HG03575 (cell line): Measurements from ENCODE around the gene ENTHD1.
"Not testable (repeated sequence)": the region's sequence is repeated elsewhere in the genome, so short reads cannot be mapped to it uniquely, and the experiment has no call there.

Source experiments
- ATAC-seq: cut with Tn5 transposase; IDR thresholded peaks from one replicate; pipeline ENCODE4 v1.9.1; 2021; ENCODE audit not compliant: unreplicated experiment, insufficient number of reproducible peaks, low FRiP score; ENCODE audit errors: extremely low read depth

Gene ENTHD1

DNA sequence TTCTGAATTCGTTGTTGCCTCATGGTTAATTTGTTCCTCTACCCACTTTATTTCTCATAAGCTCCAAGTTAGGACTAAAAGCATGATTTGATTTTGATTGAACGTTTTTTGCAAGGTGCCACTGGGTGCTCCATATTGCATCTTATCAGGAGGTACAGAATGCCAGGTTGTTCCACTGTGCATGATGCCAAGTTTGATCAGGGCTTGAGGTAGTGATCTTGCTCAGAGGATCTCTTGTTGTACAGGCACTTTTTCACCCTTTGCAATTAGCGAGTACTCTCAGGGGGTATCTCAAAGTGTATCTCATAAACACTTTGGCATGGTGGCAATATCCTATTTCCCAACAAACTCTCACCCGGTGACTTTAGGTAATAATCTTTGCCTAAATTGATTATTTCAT lies 11.3 kb upstream of the ENTHD1 start:
- ATAC-seq, result no peak

DNA sequence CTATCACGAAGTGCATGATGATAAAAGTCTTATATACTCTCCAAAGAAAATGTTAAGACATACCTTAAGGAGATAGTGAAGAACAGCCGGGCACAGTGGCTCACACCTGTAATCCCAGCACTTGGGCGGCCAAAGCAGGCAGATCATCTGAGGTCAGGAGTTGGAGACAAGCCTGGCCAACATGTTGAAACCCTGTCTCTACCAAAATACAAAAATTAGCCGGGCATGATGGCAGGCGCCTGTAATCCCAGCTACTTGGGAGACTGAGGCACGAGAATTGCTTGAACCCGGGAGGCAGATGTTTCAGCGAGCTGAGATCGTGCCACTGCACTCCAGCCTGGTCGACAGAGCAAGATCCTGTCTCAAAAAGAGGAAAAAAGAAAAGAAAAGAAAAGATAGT lies 10.5 kb upstream of the ENTHD1 start:
- not testable (repeated sequence) for ATAC-seq

DNA sequence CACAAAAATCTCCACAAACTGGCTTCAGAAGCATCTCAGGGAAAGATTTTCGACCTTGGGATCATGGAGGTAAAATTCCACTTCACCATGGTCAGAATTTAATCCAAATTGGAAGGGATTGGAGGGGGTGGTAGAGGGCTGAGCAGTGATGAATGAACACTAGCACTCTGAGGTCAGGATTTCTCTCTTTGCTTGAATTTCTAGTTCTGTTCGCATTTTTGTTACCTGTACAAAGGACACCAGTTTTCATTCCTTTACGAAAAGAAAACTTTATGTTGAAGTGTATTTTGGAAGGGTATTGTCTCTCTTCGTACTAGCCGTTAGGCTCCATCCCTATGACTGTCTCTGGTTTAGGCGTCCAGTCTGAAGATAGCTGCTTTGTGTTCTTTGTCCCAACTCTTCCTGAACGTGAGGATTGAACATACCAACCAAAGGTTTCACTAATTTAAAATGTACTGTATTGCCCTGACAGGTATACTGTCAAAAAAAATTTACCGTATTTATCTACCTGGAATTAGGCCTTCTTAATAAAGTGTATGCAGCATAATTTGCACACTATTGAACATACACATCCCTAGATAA lies 8.1 kb upstream of the ENTHD1 start:
- ATAC-seq, result no peak

DNA sequence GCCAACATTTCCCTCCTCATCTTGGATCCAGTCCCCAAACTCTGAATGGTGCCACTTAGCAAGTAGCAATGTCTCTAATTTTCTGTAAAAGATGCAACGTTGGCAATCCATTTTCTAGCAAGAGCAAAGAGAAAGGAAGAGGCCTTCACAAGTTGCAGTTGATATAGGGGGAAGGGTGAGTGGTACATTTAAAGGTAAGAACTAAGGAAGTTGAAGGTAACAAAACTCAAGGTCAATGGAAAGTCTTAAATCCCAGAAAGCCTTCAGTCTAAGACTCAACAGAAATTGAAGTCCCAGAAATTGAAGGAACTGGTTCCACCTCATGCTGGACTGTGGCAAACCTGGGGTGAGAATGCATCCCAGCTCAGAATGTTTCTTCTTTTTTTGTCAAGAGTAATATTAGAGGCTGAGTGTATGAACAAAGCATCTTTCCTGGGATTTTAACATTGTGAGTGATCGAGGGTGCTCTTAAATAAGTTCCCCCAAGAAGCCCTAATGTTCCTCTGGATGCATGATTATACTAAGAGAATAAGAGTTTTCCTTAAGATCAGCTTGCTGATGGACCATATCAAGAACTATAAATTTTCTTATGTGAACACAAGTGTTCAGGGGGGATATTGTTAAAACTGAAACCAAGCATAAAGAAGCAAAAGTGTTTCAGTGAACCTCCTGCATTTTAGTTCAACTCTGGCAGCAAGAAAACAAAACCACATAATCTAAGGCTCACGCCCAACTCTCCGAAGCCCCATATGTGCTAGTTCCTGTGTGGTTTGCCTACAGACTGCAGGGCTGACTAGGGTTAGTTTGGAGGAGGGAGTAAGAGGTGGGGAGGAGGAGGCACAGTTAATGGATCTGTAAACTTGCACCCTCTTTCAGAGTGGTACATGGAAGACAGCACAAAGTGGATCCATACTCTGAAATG lies 7.0 kb upstream of the ENTHD1 start, which contains the start of gene GRAP2:
TSS of gene GRAP2 (plus strand) at position 779 of the 922 bp plus-strand sequence. CDS start 46,023 bp downstream, outside the sequence.
- no peak for ATAC-seq

DNA sequence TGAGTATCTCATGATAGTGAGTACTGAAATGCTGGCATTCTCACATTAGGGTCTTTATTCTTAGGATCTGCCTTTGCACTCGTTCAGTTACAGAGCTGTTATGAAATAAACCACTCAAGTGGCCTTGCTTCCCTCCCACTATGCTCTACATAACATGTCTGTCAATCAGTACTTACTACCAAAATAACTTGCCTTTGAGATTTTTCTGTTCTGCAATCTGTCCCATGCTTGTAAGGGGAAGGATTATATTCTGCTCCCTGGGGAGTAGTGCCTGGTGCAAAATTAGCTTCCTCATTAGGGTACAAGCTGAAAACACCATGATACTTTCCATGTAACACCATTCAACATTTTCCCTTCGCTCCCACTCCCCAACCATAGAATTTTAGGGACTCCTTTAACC lies 5.4 kb upstream of the ENTHD1 start:
- ATAC-seq, result no peak

DNA sequence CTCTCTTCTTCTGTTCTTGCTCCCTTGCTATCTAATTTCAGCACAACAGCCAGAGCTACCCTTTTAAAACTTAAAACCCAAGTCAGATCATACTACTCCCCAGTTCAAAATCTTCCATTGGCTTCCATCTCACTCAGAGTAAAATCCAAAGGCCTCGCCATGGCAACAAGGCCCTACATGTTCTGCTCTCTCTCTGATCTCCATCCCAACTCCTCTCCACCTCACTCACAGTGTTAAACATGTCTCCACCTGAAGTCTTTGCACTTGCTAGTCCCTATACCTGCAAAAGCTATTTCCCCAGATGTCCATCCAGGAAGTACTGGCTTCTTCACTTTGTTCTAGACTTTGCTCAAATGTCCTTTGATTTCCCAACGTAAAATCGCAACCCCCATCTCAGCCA lies 4.3 kb upstream of the ENTHD1 start:
- ATAC-seq, result no peak

DNA sequence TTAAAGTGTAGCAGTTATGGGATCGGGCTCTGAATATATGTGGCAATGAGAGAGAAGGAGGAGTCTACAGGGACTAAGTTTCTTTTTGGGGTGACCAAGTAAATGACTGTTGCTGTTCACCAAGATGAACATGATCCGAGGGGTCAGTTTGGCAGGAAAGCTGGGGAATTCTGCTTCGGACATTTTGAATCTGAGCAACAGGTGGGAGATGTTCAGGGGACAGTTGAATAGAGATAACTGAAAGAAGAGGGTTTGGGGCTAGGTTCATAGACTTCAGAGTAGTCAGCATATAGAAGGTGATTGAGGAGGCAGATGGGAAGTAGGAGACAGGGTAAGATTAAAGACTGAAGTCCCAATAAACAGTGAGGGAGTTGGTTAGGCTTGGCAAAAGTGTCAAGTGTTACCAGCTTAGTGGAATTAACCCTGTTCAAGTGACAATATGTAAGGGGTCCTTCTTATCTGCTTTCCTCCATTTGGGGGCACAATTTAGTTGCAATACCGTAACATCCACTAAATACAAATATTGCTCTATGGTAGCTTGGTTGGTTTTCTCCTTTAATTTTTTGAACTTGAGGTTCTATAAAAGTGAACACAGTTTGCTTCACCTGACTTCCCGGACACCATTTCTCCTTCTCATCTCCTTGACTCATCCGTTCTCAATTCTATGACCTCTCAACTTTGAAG lies 2.9 kb upstream of the ENTHD1 start:
- no peak for ATAC-seq

DNA sequence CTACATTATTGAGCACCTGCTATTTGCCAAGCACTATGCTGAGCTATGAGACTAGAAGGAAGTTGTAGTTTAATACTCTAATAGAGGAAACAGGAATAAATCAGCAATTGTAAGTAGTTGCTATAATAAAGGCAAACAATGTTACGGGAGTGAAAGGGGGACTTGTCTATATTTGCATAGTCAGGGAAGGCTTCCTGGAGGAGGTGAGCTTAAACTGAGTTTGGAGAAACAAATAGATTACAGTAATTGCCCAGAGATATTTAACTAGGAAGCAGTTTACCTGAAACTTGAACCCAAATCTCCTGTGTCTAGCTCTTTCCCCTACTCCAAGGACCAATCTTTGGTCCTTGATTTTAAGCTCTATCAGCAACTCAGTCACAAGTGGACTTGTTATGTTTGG lies 2.1 kb upstream of the ENTHD1 start:
- ATAC-seq, result no peak

DNA sequence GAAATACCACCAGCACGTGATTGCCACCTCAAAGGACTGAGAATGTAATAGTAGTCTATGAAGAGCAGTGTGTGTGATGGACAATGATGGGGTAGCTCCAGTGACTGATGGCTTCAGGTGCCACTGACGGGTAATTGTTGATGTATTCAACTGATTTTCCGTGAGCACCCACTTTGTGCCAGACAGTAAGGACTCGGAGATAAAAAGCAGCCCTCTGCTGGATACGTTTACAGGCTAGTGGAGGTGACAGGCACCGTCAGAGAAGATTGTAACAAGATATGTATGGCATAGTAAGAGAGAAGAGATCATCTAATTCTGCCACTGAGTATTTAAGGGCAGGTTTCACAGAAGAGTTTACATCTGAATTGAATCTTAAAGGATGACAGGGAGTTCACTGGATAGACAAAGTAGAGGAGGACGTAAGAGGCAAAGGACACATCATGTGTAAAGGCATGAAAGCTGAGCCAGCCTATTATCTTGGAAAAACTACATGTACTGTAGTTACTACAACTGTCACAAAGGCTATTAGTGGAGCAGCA lies 1.1 kb upstream of the ENTHD1 start:
- no peak for ATAC-seq

DNA sequence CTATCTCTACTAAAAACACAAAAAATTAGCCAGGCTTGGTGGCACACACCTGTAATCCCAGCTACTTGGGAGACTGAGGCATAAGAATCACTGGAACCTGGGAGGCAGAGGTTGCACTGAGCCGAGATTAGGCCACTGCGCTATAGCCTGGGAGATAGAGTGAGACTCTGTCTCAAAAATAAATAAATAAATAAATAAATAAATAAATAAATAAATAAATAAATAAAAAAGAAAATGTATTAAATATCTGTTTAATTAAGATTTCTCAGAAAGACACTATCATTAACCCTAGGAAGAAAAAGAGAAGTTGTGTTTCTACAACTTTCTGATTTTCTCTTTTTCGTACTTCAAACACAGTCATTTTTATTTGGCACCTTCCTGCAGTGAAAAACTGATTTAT lies 3.6 kb downstream of the ENTHD1 start:
- not testable (repeated sequence) for ATAC-seq

DNA sequence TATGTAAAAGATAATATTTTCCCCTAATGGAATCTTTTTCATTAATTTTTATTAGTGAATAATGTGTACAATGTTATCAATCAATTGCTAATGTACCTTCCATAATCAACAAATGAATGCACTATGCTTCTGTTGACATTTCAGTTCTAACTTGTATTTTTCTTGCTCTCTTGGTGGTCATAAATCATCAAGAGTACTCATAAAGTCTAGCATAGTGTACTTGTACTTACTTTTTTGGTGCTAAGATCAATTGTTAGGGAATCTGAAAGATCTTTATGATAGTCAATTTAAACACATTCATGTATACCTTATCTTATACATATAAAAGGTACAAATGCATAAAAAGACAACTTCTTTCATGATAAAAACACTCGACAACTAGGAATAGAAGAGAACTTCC lies 10.5 kb downstream of the ENTHD1 start:
- no peak for ATAC-seq

DNA sequence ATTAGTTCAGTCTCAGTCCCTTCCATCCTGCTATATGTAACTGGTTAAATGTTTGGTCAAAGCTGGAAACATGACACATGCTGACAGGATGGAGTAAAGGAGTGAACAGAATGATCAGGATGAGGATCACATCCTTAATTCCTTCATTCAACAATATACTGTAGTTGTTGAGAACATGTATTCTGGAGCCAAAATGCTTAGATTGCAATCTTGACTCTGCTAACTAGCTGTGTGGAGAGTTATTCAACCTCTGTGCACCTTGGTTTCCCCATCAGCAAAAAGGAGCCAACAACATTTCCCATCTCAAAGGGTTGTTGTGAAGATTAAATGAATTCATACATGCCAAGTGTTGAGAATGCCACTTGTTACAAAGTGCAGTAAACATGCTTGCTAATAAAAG lies 12.8 kb downstream of the ENTHD1 start:
- ATAC-seq, result no peak

DNA sequence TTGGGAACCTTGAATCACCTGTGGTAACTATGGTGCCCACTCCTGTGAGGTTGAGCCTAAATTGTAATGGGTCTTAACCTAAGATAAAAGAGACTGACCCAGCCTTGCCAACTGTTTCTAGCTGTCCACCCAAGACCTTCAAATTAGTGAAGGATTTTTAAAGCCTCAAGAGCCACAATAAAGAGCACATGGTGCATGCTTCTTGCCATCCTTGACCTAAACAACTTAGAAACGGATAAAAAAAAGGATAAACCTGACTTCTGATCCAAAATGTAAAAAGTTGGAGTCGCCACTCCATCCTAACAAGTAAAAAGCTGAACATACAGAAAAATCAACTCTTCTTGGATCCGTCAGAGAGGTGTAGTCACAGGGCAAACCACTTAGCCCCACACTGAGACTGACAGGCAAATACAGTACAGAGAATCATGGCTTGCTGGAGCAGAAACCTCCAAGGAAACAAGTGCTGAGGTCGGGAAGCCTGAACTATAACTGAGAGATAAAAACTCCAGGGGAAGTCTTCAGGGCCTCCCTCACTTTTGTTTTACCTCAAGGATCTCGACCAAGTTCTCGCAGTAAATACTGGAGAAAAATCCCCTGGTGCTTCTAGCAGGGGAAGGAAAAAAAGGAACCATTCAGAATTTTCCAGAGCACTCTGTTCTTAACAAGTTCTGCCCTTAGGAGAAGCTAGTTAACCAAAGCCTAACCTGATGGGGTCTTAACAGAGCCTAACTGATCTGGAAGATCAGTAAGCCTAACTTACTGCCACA lies 16.3 kb downstream of the ENTHD1 start:
- no peak for ATAC-seq

DNA sequence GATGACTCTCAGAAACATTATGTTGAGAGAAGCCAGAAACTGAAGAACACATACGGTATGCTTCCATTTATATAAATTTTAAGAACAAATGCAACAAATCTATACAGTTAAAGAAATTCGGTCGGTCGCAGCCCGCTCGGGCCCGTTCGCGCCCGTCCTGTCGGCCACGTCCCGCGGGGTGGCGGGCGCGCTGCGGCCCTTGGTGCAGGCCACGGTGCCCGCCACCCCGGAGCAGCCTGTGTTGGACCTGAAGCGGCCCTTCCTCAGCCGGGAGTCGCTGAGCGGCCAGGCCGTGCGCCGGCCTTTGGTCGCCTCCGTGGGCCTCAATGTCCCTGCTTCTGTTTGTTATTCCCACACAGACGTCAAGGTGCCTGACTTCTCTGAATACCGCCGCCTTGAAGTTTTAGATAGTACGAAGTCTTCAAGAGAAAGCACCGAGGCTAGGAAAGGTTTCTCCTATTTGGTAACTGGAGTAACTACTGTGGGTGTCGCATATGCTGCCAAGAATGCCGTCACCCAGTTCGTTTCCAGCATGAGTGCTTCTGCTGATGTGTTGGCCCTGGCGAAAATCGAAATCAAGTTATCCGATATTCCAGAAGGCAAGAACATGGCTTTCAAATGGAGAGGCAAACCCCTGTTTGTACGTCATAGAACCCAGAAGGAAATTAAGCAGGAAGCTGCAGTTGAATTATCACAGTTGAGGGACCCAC lies 18.2 kb downstream of the ENTHD1 start:
- ATAC-seq, result not testable (repeated sequence)

DNA sequence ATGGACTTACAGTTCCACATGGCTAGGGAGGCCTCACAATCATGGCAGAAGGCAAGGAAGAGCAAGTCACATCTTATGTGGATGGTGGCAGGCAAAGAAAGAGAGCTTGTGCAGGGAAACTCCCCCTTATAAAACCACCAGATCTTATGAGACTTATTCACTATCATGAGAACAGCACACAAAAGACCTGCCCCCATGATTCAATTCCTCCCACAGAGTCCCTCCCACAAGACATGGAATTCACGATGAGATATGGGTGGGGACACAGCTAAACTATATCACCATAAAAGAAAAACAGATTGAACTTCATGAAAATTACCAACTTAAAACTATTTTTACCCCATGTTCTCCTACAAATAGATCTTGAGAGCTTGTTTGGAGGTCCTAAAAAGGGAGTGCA lies 19.6 kb downstream of the ENTHD1 start:
- no peak for ATAC-seq

DNA sequence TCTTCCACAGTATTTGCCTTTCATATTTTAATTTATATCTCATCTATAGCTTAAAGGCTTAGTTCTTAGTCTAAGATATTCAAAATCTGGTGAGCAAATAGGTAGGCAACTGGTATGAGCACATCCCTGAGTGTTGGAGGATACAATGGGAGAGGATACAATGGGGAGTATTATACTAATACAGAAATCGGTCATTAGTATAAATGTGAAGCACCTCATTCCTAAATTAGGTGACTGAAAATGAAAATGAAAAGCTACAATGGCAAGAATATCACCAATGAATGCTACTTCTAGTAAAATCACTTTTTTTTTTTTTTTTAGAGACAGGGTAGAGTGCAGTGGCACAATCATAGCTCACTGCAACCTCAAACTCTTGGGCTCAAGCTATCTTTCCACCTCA lies 21.0 kb downstream of the ENTHD1 start:
- no peak for ATAC-seq

DNA sequence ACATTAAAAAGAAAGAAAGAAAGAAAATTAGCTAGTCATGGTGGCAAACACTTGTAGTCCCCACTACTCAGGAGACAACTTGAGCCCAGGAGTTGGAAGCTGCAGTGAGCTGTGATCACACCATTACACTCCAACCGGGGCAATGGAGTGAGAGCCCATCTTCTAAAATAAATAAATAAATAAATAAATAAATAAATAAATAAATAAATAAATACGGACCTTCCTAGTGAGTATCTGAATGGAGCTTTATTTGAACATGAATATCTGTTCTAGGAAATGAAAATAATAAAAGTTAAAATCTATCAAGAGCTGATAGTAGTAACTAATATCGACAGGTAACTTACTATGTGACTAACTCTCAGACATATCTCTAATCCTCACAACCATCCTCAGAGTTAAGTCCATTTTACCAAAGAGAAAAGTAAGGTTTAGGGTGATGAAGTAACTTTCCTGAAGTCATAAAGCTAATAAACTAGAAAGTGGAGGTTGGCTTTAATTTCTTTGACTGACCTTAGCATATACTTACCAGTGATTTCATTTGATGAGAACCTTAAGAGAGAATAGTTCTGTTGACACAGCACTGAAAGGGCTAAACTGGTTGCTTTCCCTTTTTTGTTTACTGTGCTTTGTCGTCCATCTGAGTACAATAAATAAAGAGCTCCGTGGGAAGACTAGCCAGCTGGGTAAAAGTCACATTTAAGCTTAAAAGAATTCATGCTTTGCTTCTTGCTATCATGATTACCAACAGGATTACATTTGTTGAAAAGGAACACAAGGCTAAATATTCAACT lies 22.4 kb downstream of the ENTHD1 start:
- no peak for ATAC-seq

DNA sequence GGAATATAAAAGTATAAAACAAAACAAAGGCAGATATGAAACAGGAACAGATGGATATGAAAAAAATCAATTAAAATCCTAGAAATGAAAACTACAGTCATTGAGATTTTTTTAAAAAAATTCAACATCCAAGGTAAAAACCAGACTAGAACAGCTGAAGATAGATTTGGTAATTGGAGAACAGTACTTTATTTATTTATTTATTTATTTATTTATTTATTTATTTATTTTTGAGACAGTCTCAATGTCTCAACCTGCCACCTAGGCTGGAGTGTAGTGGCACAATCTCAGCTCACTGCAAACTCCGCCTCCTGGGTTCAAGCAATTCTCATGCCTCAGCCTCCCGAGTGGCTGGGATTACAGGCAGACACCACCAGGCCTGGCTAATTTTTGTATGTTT lies 23.8 kb downstream of the ENTHD1 start:
- not testable (repeated sequence) for ATAC-seq
